Gastrocnemius medialis (tissue), 4 donors: Measurements from ENCODE around the gene LIMK1. TPM values are rescaled to one million over a fixed set of nuclear protein-coding genes. Genes with fewer than 3 reads are reported as not detected.

Experiments used
- ATAC-seq, 2 donors: fragments of 150-250 bp; one replicate each; pipeline ENCODE4 v1.9.1; 2016
- DNase-seq, 2 donors: peaks; one replicate each; pipeline ENCODE4 v3.0.0-alpha.2; 2019
- H3K27ac ChIP-seq, 4 donors: fragments of 200-600 bp; sonication (generic); 1 replicate in 1 of 4; 2 replicates in 3 of 4; pipeline ENCODE4 v1.5.1; 2016 to 2018; ENCODE audit warnings: mild to moderate bottlenecking in 2 of 4, moderate library complexity in 1 of 4
- H3K27me3 ChIP-seq, 3 donors: fragments of 200-600 bp; sonication (generic) in 2 of 3; 1 replicate in 1 of 3; 2 replicates in 2 of 3; pipeline versions ENCODE4 v1.5.1 to v1.6.0; 2016 to 2019; ENCODE audit warnings: mild to moderate bottlenecking in 1 of 3, moderate library complexity in 1 of 3
- H3K36me3 ChIP-seq, 2 donors: fragments of 200-600 bp; sonication (generic) in 1 of 2; one replicate each; pipeline ENCODE4 v1.5.1; 2017 to 2018
- H3K4me1 ChIP-seq, 2 donors: fragments of 200-600 bp; sonication (generic) in 1 of 2; one replicate each; pipeline ENCODE4 v1.5.1; 2016 to 2017; ENCODE audit warnings: mild to moderate bottlenecking in 2 of 2
- H3K4me3 ChIP-seq, 4 donors: fragments of 200-600 bp; sonication (generic) in 3 of 4; 1 replicate in 1 of 4; 2 replicates in 3 of 4; pipeline ENCODE4 v1.5.1; 2016 to 2019; ENCODE audit warnings: mild to moderate bottlenecking in 2 of 4
- H3K9me3 ChIP-seq, 3 donors: fragments of 200-600 bp; sonication (generic) in 2 of 3; 1 replicate in 1 of 3; 2 replicates in 2 of 3; pipeline ENCODE4 v1.5.1; 2016 to 2019
- CTCF ChIP-seq, 5 experiments: fragments of 450-650 bp in 3 of 5; fragments of 200-600 bp in 2 of 5; sonication (generic) in 2 of 5; IDR thresholded peaks in 4 of 5; conservative IDR thresholded peaks in 1 of 5; 1 replicate in 4 of 5; 2 replicates in 1 of 5; pipeline ENCODE4 v1.5.1; 2016 to 2019; ENCODE audit warnings: antibody characterized with exemption in 5 of 5, mild to moderate bottlenecking in 3 of 5, moderate library complexity in 3 of 5
- POLR2A ChIP-seq, 2 donors: fragments of 450-650 bp; IDR thresholded peaks; one replicate each; pipeline ENCODE4 v1.6.1; 2017; ENCODE audit warnings: antibody characterized with exemption in 2 of 2, mild to moderate bottlenecking in 2 of 2, moderate library complexity in 2 of 2
- in situ Hi-C, 4 donors: fragments of 200-750 bp; cut with MboI; loops; one replicate each; pipeline versions ENCODE4 v1.15.0 to v1.8.0; 2017; ENCODE audit warnings: low sequenced_read_pairs in 4 of 4
- intact Hi-C: fragments of 100-400 bp; cut with DNase I; formaldehyde crosslinking; loops from one replicate; pipeline ENCODE4 v1.15.1; 2023; ENCODE audit warnings: low total_unique reads
- total RNA-seq, 4 donors: library from RNA; depleted of rRNA; stranded (reverse); fragments of >200 nt; gene quantifications; one replicate each; pipeline versions ENCODE4 v1.1.0 to v1.2.3, GENCODE V29; 2016

Gene LIMK1
- total RNA-seq, 4 donors from 2014 or later = 15.3 to 56.4 (median 23.3) TPM

- ATAC-seq (no peak), DNase-seq (no peak)
- Histone ChIP-seq H3K27ac (no peak overlapping the region), H3K27me3 (no peaks in the 10 kb centered on the region), H3K36me3 (no peaks in the 10 kb centered on the region), H3K4me1 (no peaks in the 10 kb centered on the region), H3K9me3 (no peaks in the 10 kb centered on the region), H3K4me3 (no peak overlapping the region)
- TF ChIP-seq CTCF (IDR thresholded peaks at IDR 0.05 in 4 of 5, conservative IDR thresholded peaks at IDR 0.05 in 1 of 5) (no peak), POLR2A (IDR thresholded peaks at IDR 0.05) (no peak)
- intact Hi-C loops = loop anchor here (1.0 to 5.0 kb wide), 3 partner anchors 114 to 333 kb away; no protein-coding TSS in a partner anchor
- in situ Hi-C loops = loop anchor here (5.0 to 25.0 kb wide), 3 partner anchors 319 to 336 kb away; no protein-coding TSS in a partner anchor
These were observed 15.1 kb upstream of the LIMK1 start for GRCh38 chr7:74068378-74069085.

GRCh38 chr7:74069086-74069541 is 14.5 kb upstream of the LIMK1 start:
- intact Hi-C loops (loop anchor here (5.0 kb wide), 2 partner anchors 113 to 138 kb away; no protein-coding TSS in a partner anchor), in situ Hi-C loops (loop anchor here (5.0 to 25.0 kb wide), 3 partner anchors 318 to 336 kb away; no protein-coding TSS in a partner anchor)
- H3K4me1 ChIP-seq = no peaks in the 10 kb centered on the region
- no peaks in the 10 kb centered on the region for H3K9me3 ChIP-seq
- no peak for TF ChIP-seq CTCF (IDR thresholded peaks at IDR 0.05 in 4 of 5, conservative IDR thresholded peaks at IDR 0.05 in 1 of 5)
- TF ChIP-seq POLR2A (IDR thresholded peaks at IDR 0.05) = no peak
- no peaks in the 10 kb centered on the region for H3K36me3 ChIP-seq
- H3K4me3 ChIP-seq = no peak overlapping the region
- DNase-seq (no peak), ATAC-seq (no peak)
- H3K27ac ChIP-seq = no peak overlapping the region
- H3K27me3 ChIP-seq = no peaks in the 10 kb centered on the region

- Histone ChIP-seq H3K27me3 (no peaks in the 10 kb centered on the region), H3K36me3 (no peaks in the 10 kb centered on the region), H3K4me3 (no peak overlapping the region), H3K9me3 (no peaks in the 10 kb centered on the region), H3K4me1 (no peaks in the 10 kb centered on the region), H3K27ac (no peak overlapping the region)
- intact Hi-C loops = loop anchor here (5.0 kb wide), 2 partner anchors 112 to 137 kb away; no protein-coding TSS in a partner anchor
- DNase-seq (no peak), ATAC-seq (no peak)
- in situ Hi-C loops = loop anchor here (5.0 to 25.0 kb wide), 3 partner anchors 317 to 335 kb away; no protein-coding TSS in a partner anchor
- TF ChIP-seq CTCF (IDR thresholded peaks at IDR 0.05 in 4 of 5, conservative IDR thresholded peaks at IDR 0.05 in 1 of 5) (no peak), POLR2A (IDR thresholded peaks at IDR 0.05) (no peak)
These were observed 13.6 kb upstream of the LIMK1 start for GRCh38 chr7:74069790-74070618.

- no peak for ATAC-seq
- no peaks in the 10 kb centered on the region for H3K36me3 ChIP-seq
These were observed 13.0 kb upstream of the LIMK1 start for GRCh38 chr7:74070619-74070921.

More at GRCh38 chr7:74070619-74070921, 13.0 kb upstream of the LIMK1 start:
- no peak for TF ChIP-seq CTCF (IDR thresholded peaks at IDR 0.05 in 4 of 5, conservative IDR thresholded peaks at IDR 0.05 in 1 of 5)
- TF ChIP-seq POLR2A (IDR thresholded peaks at IDR 0.05) = no peak
- intact Hi-C loops = no loop called here
- no peaks in the 10 kb centered on the region for H3K9me3 ChIP-seq
- DNase-seq = no peak
- H3K27me3 ChIP-seq = no peaks in the 10 kb centered on the region
- H3K27ac ChIP-seq = no peak overlapping the region
- no peaks in the 10 kb centered on the region for H3K4me1 ChIP-seq
- no peak overlapping the region for H3K4me3 ChIP-seq
- in situ Hi-C loops = loop anchor here in 1 of 4 donors (25.0 kb wide), 1 partner anchor 317 kb away; no protein-coding TSS in a partner anchor
